ENCODE measurements around the gene SHISAL1.

DNA sequence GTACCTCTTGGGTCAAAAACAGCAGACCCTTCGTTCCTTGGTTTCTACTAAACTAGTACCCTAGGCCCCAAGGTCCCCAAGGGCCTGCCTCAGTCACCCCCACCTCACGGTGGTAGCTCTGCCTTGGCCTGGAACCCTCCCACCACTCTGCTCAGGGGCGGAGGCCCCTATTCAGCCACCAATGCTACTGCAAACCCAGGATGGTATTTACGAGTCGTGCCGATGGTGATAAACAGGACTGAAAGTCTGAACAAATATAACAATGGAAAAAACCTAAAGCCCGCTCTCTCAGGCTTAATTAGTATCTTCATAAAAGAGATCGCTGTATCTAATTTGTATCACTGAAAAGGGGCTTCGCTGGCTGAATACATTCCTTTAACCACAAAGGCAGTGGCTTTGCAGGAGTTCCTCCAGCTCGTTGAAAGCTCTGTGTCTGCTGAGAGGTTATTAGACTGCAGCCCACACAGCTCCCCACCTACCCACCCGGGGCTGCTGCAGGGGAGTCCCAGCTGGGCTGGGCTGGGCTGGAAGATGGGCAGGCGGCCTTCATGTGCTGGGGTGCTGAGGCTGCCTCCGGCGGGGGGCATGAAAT is 15.2 kb downstream of the SHISAL1 start:
- TF ChIP-seq, protein P1, sequence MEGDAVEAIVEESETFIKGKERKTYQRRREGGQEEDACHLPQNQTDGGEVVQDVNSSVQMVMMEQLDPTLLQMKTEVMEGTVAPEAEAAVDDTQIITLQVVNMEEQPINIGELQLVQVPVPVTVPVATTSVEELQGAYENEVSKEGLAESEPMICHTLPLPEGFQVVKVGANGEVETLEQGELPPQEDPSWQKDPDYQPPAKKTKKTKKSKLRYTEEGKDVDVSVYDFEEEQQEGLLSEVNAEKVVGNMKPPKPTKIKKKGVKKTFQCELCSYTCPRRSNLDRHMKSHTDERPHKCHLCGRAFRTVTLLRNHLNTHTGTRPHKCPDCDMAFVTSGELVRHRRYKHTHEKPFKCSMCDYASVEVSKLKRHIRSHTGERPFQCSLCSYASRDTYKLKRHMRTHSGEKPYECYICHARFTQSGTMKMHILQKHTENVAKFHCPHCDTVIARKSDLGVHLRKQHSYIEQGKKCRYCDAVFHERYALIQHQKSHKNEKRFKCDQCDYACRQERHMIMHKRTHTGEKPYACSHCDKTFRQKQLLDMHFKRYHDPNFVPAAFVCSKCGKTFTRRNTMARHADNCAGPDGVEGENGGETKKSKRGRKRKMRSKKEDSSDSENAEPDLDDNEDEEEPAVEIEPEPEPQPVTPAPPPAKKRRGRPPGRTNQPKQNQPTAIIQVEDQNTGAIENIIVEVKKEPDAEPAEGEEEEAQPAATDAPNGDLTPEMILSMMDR (IDR thresholded peaks at IDR 0.05) = no peak
- TF ChIP-seq POLR2A (IDR thresholded peaks at IDR 0.05) = no peak
